DND-41 (cell line): ENCODE measurements around the gene SLC25A15.
"Not testable (repeated sequence)": the region's sequence is repeated elsewhere in the genome, so short reads cannot be mapped to it uniquely, and the experiment has no call there.

Source experiments
- CTCF ChIP-seq: IDR thresholded peaks from 2 replicates; pipeline ENCODE4 v1.5.1; 2012; ENCODE audit warnings: borderline replicate concordance, low read length, moderate library complexity, mild to moderate bottlenecking; ENCODE audit not compliant: poor library complexity, severe bottlenecking; ENCODE audit errors: extremely low read depth
- EZH2 ChIP-seq: IDR thresholded peaks from 3 replicates; pipeline ENCODE4 v1.6.1; 2012; ENCODE audit warnings: borderline replicate concordance, low read depth, mild to moderate bottlenecking, moderate library complexity, low read length, inconsistent platforms; ENCODE audit not compliant: severe bottlenecking

GRCh38 chr13:40840955-40841354 is 51.5 kb downstream of the SLC25A15 start:
- not testable (repeated sequence) for TF ChIP-seq CTCF, EZH2
